HepG2 (cell line): ENCODE data around the gene TREX2. TPM values are rescaled to one million over a fixed set of nuclear protein-coding genes. Genes with fewer than 3 reads are reported as not detected.

Experiments
- AKNA ChIP-seq: sonication (generic); formaldehyde crosslinking; IDR thresholded peaks from 2 replicates; pipeline ENCODE4 v1.4.0; 2020; ENCODE audit warnings: missing genetic modification reagents, borderline replicate concordance
- FOSL2 ChIP-seq: sonication (generic); formaldehyde crosslinking; IDR thresholded peaks from 2 replicates; pipeline ENCODE4 v1.4.0; 2020; ENCODE audit warnings: missing genetic modification reagents
- GATAD2A ChIP-seq: IDR thresholded peaks from 2 replicates; pipeline ENCODE4 v1.6.1; 2016
- KDM6A ChIP-seq: IDR thresholded peaks from 2 replicates; pipeline ENCODE4 v1.6.1; 2016; ENCODE audit warnings: low read depth
- MEIS1 ChIP-seq: sonication (generic); formaldehyde crosslinking; IDR thresholded peaks from 2 replicates; pipeline ENCODE4 v1.9.0; 2021; ENCODE audit warnings: mild to moderate bottlenecking, missing genetic modification reagents, moderate library complexity, borderline replicate concordance
- NCOA1 ChIP-seq: sonication (generic); formaldehyde crosslinking; IDR thresholded peaks from 2 replicates; pipeline ENCODE4 v1.9.0; 2021; ENCODE audit warnings: missing genetic modification reagents
- NFATC3 ChIP-seq: sonication (generic); formaldehyde crosslinking; IDR thresholded peaks from 2 replicates; pipeline ENCODE4 v1.5.1; 2020; ENCODE audit warnings: mild to moderate bottlenecking, missing genetic modification reagents
- NFIC ChIP-seq: IDR thresholded peaks from 2 replicates; pipeline ENCODE4 v1.6.1; 2012; ENCODE audit warnings: mild to moderate bottlenecking, low read length, inconsistent platforms
- POGZ ChIP-seq: sonication (generic); formaldehyde crosslinking; IDR thresholded peaks from 2 replicates; pipeline ENCODE4 v1.4.0; 2020; ENCODE audit warnings: mild to moderate bottlenecking, missing genetic modification reagents
- RARA ChIP-seq: IDR thresholded peaks from 2 replicates; pipeline ENCODE4 v1.6.1; 2016; ENCODE audit warnings: missing genetic modification reagents, missing compliant biosample characterization
- RBM22 ChIP-seq: fragments of 200-400 bp; formaldehyde crosslinking; optimal IDR thresholded peaks from 2 replicates; pipeline ENCODE3; 2017; ENCODE audit warnings: mild to moderate bottlenecking, low read length, moderate library complexity
- REPIN1 ChIP-seq: sonication (generic); formaldehyde crosslinking; IDR thresholded peaks from 2 replicates; pipeline ENCODE4 v1.8.0; 2022; ENCODE audit warnings: missing genetic modification reagents, low read depth, mild to moderate bottlenecking, borderline replicate concordance
- RFX5 ChIP-seq: IDR thresholded peaks from 2 replicates; pipeline ENCODE4 v1.6.1; 2011; ENCODE audit warnings: low read depth, low read length, improper control_type of control experiment
- TBX3 ChIP-seq: fragments of 450-650 bp; IDR thresholded peaks from 2 replicates; pipeline ENCODE4 v1.6.1; 2017; ENCODE audit warnings: antibody characterized with exemption, mild to moderate bottlenecking, inconsistent platforms, borderline replicate concordance
- TFDP2 ChIP-seq: sonication (generic); formaldehyde crosslinking; IDR thresholded peaks from 2 replicates; pipeline ENCODE4 v1.4.0; 2020; ENCODE audit warnings: missing genetic modification reagents
- ZBTB10 ChIP-seq: sonication (generic); formaldehyde crosslinking; IDR thresholded peaks from 2 replicates; pipeline ENCODE4 v1.4.0; 2020; ENCODE audit warnings: missing genetic modification reagents, borderline replicate concordance
- ZFP36 ChIP-seq: fragments of 150-350 bp; IDR thresholded peaks from 2 replicates; pipeline ENCODE4 v1.6.1; 2018; ENCODE audit warnings: borderline replicate concordance, low read length, low read depth; ENCODE audit not compliant: partially characterized antibody
- ZMYM4 ChIP-seq: sonication (generic); formaldehyde crosslinking; IDR thresholded peaks from 2 replicates; pipeline ENCODE4 v1.8.1; 2023; ENCODE audit warnings: mild to moderate bottlenecking, missing genetic modification reagents
- ZNF230 ChIP-seq: sonication (generic); formaldehyde crosslinking; IDR thresholded peaks from 2 replicates; pipeline ENCODE4 v1.4.0; 2020; ENCODE audit warnings: mild to moderate bottlenecking, missing genetic modification reagents
- ZNF296 ChIP-seq: sonication (generic); formaldehyde crosslinking; conservative IDR thresholded peaks from 2 replicates; pipeline ENCODE4 v1.5.0; 2020; ENCODE audit warnings: mild to moderate bottlenecking, missing genetic modification reagents
- polyA plus RNA-seq, 8 experiments: library from polyadenylated mRNA; depleted of rRNA in 3 of 8; stranded (reverse) in 7 of 8; unstranded in 1 of 8; fragments of >200 nt; fragmentation: Illumina TruSeq in 4 of 8; extraction: Trizol in 4 of 8; gene quantifications; 2 replicates each; pipeline versions ENCODE4 v1.2.1 to v1.2.3, GENCODE V29; 2011 to 2016; ENCODE audit warnings: low read depth in 4 of 8, missing spikeins in 1 of 8, mixed read lengths in 1 of 8; ENCODE audit not compliant: insufficient read depth in 1 of 8
- total RNA-seq, 5 experiments: library from RNA; depleted of rRNA; stranded (reverse); fragments of >200 nt; fragmentation: Illumina TruSeq; extraction: Trizol; gene quantifications; 2 replicates each; pipeline ENCODE4 v1.2.3, GENCODE V29; 2016; ENCODE audit warnings: low read depth in 1 of 5
- TF ChIP-seq, protein P1 (sequence below): sonication (generic); formaldehyde crosslinking; IDR thresholded peaks from 2 replicates; pipeline ENCODE4 v1.5.0; 2020; ENCODE audit warnings: missing genetic modification reagents

Gene TREX2
- total and polyA plus RNA-seq, 2 of the 13 experiments (the other 11 are each of a cell fraction or from before 2014, with no cell fraction given): 0.13 to 0.18 TPM

DNA sequence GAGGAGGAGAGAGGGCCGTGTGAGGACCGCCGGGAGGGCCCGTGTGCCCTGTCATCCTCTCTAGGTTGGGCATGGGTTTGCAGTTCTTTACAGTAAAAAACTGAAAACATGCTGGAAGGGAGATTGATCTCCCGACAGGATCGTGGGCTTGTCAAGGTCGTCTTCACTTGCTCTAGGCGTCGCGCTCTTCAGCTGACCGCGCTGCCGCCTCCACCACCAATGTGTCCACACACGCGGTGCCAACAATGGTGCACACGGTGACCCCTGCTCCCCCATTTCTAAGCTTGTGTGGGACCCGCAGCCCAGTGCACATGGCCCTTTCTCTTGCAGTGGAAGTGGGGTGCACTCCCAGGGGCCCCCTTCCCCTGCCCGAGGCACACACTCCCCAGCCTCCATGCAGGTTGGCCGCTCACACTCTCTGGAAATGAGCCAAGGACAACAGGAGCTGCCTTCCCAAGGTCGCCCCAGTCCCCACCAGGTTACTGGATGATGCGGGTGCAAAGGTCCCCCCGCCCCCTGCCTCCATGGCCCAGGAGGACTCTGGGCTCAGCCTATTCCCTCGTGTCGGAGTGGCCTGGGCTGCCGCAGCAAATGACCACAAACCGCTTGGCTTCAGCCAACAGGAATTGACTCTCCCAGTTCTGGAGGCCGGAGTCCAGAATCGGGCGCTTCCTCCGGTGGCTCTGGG, 36.3 kb downstream of the TREX2 start (continued):
- TF ChIP-seq RFX5 (no peak), GATAD2A (CRISPR knock-in tag) (peak; percentile 61), ZBTB10 (peak; percentile 95; the same call in 1 of the 2 replicates), TBX3 (no peak), ZNF296 (CRISPR knock-in tag) (0 out of 2 replicates have a peak, but pooled peaks have one; percentile 38), NFIC (0 out of 2 replicates have a peak, but pooled peaks have one; percentile 27), RBM22 (no peak), POGZ (CRISPR knock-in tag) (peak; percentile 54), ZFP36 (no peak), TFDP2 (CRISPR knock-in tag) (0 out of 2 replicates have a peak, but pooled peaks have one; percentile 33), MEIS1 (no peak; the same call in 1 of the 2 replicates), REPIN1 (CRISPR knock-in tag) (peak; percentile 68; the same call in 1 of the 2 replicates), ZNF230 (0 out of 2 replicates have a peak, but pooled peaks have one; percentile 54), RARA (CRISPR knock-in tag) (peak; percentile 51; the same call in 1 of the 2 replicates), NFATC3 (CRISPR knock-in tag) (no peak), FOSL2 (CRISPR knock-in tag) (0 out of 2 replicates have a peak, but pooled peaks have one; percentile 7), KDM6A (CRISPR knock-in tag) (peak; percentile 62; the same call in 1 of the 2 replicates), NCOA1 (CRISPR knock-in tag) (no peak), ZMYM4 (peak; percentile 63), AKNA (no peak)
- TF ChIP-seq, protein P1, sequence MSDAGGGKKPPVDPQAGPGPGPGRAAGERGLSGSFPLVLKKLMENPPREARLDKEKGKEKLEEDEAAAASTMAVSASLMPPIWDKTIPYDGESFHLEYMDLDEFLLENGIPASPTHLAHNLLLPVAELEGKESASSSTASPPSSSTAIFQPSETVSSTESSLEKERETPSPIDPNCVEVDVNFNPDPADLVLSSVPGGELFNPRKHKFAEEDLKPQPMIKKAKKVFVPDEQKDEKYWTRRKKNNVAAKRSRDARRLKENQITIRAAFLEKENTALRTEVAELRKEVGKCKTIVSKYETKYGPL (CRISPR knock-in tag): no peak
